SJCRH30 (cell line): Measurements from ENCODE around the gene PROB1. TPM values are rescaled to one million over a fixed set of nuclear protein-coding genes. Genes with fewer than 3 reads are reported as not detected.

Experiments used
- DNase-seq, 2 experiments: peaks; one replicate each; pipeline ENCODE4 v3.0.0-alpha.2; 2015 to 2020
- H3K27ac ChIP-seq: fragments of 250-450 bp; sonication (Bioruptor Pico); 2 replicates; pipeline ENCODE4 v1.5.1; 2020; ENCODE audit warnings: mild to moderate bottlenecking, moderate library complexity
- H3K27me3 ChIP-seq: fragments of 250-450 bp; sonication (Bioruptor Pico); 2 replicates; pipeline ENCODE4 v1.5.1; 2020; ENCODE audit warnings: mild to moderate bottlenecking, moderate library complexity
- H3K36me3 ChIP-seq: fragments of 250-450 bp; sonication (Bioruptor Pico); 2 replicates; pipeline ENCODE4 v1.5.1; 2020; ENCODE audit warnings: mild to moderate bottlenecking, moderate library complexity
- H3K4me1 ChIP-seq: fragments of 250-450 bp; sonication (Bioruptor Pico); 2 replicates; pipeline ENCODE4 v1.5.1; 2020; ENCODE audit warnings: mild to moderate bottlenecking, moderate library complexity
- H3K4me3 ChIP-seq: fragments of 250-450 bp; sonication (Bioruptor Pico); 2 replicates; pipeline ENCODE4 v1.5.1; 2020; ENCODE audit warnings: mild to moderate bottlenecking, moderate library complexity
- H3K9me3 ChIP-seq: fragments of 250-450 bp; sonication (Bioruptor Pico); replicated peaks from 2 replicates; pipeline ENCODE4 v1.5.1; 2020; ENCODE audit warnings: mild to moderate bottlenecking, moderate library complexity
- total RNA-seq: library from RNA; depleted of rRNA; stranded (reverse); fragments of >200 nt; shearing (Covaris generic); gene quantifications from 2 replicates; pipeline ENCODE4 v1.2.3, GENCODE V29; 2014

PROB1 gene
- total RNA-seq, 1 experiment from 2014 or later = 0.59 TPM

DNA sequence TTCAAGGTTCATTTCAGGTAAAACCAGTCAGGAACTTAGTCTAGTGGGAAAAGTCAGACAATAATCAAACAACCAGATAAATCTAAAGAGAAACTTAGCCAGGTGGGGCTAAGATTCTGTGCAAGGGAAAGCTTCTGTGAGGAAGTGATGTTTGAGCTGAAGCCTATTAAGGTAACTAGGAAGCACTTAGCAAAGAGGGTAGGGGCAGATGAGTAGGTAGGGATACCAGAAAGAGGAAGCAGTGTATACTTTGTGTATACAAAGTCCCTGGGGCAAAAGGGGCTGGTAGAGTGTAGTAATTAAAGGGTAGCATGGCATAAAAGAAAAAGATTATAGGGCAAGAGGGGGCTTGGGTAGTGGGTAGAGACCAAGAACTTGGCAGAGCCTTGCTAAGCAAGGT, 12.6 kb upstream of the PROB1 start:
- no peak overlapping the region for H3K27ac ChIP-seq
- no peaks in the 10 kb centered on the region for H3K4me1 ChIP-seq
- H3K27me3 ChIP-seq = no peaks in the 10 kb centered on the region
- H3K36me3 ChIP-seq = no peaks in the 10 kb centered on the region
- DNase-seq = no peak
- no peaks in the 10 kb centered on the region for H3K9me3 ChIP-seq
- no peak overlapping the region for H3K4me3 ChIP-seq

DNA sequence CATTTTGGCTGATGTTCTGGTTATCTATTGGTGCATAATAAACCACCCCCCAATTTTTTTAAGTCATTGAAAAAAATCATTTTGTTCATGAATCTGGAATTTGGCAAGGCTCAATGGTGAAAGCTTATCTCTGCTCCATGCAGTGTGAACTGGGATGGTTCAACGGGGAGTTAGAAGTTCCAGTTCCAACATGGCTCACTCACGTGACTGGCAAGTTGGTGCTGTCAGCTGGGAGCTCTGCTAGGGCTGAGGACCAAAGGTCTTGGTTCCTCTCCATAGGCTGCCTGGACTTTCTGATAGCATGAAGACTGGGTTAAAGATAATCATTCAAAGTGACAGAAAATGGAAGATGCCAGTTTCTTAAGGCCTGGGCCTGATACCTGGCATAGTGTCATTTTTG, 12.1 kb upstream of the PROB1 start:
- no peaks in the 10 kb centered on the region for H3K4me1 ChIP-seq
- no peak for DNase-seq

DNA sequence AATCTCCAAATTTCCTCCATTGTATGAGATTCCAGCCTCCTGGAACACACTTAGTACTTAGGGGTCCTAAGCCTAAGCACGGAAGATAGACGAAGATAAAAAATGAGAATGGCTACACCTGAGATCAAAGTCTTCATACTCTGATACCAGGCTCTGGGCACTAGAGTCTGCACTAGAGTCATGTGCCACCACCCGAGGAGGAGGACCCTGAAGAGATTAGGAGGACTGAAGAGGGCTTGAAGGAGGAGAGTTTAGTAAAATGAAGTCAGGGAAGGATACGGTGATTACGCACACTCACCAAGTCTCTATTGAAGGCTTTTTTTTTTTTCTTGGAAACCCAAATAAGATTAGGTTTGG, 9.6 kb upstream of the PROB1 start:
- H3K4me1 ChIP-seq = no peaks in the 10 kb centered on the region
- H3K27me3 ChIP-seq = no peaks in the 10 kb centered on the region
- H3K36me3 ChIP-seq = no peaks in the 10 kb centered on the region
- DNase-seq = no peak
- H3K4me3 ChIP-seq = peak overlapping the region; percentile 59
- H3K27ac ChIP-seq = peak overlapping the region; percentile 60
- no peaks in the 10 kb centered on the region for H3K9me3 ChIP-seq

More for the DNA sequence above, 12.1 kb upstream of the PROB1 start:
- Histone ChIP-seq H3K36me3 (no peaks in the 10 kb centered on the region), H3K4me3 (no peak overlapping the region), H3K27me3 (no peaks in the 10 kb centered on the region), H3K9me3 (no peaks in the 10 kb centered on the region), H3K27ac (no peak overlapping the region)

DNA sequence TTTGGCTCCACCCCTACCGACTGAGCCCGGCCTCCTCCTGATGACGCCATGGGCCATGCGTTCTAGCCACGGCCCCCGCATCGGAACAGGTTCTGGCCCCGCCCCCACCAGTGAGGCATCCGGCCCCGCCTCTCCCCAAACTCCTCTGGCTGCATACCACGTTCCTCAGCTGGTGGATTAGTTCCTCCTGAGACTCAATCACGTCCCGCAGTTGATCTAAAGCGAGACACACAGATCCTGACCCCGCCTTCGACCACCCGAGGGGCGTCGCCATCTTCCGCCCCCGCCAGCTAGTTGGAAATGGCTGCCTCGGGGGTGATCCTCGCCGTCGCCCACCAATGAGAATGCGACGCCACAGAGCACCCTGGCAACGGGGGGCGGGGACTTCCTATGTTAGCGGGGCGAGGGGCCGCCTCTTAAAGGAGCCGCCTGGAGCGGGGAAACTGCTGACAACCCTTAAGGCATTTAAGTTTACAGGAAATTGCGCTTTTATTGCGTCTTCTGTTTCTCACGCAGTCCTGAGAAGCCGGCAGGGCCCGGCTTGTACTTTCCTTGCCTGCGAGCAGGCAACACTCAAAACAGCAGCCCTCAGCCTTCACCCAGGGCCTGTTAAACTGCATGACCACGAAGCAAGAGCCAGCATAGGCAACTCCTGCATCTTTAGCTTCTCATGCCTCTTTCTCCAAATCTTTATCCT, 9.0 kb upstream of the PROB1 start, which contains the start of gene SPATA24:
Gene SPATA24, minus strand, starts transcription at position 303 of the 697 bp plus-strand sequence. Its CDS starts 29 bp downstream, at position 274.
- DNase-seq = peak; percentile 97 to 98
- H3K4me1 ChIP-seq = no peaks in the 10 kb centered on the region
- H3K4me3 ChIP-seq = peak within 1 kb of the TSS; percentile 59
- H3K36me3 ChIP-seq = no peaks in the 10 kb centered on the region
- H3K9me3 ChIP-seq = no peaks in the 10 kb centered on the region
- no peaks in the 10 kb centered on the region for H3K27me3 ChIP-seq
- peak within 1 kb of the TSS; percentile 60 for H3K27ac ChIP-seq

DNA sequence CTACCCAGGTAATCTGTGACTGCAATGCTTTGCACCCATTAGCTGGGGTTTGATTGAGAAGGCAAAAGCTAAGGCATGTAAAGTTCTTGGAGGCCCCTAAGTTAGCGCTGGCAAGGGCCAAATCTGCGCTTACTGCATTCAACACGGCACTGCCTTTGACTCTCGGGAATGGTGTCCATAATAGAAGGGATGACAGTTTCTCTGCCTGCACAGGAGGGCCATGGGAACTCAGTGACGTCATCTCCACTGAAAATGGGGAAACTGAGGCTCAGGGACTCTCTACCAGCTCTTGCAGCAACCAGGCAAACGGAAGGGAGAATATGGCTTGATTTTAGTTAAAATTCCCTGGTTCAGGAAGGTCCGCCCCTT, 8.5 kb upstream of the PROB1 start:
- peak overlapping the region; percentile 59 for H3K4me3 ChIP-seq
- peak overlapping the region; percentile 60 for H3K27ac ChIP-seq
- no peaks in the 10 kb centered on the region for H3K36me3 ChIP-seq
- H3K27me3 ChIP-seq = no peaks in the 10 kb centered on the region
- H3K4me1 ChIP-seq = no peaks in the 10 kb centered on the region
- H3K9me3 ChIP-seq = no peaks in the 10 kb centered on the region
- no peak for DNase-seq

DNA sequence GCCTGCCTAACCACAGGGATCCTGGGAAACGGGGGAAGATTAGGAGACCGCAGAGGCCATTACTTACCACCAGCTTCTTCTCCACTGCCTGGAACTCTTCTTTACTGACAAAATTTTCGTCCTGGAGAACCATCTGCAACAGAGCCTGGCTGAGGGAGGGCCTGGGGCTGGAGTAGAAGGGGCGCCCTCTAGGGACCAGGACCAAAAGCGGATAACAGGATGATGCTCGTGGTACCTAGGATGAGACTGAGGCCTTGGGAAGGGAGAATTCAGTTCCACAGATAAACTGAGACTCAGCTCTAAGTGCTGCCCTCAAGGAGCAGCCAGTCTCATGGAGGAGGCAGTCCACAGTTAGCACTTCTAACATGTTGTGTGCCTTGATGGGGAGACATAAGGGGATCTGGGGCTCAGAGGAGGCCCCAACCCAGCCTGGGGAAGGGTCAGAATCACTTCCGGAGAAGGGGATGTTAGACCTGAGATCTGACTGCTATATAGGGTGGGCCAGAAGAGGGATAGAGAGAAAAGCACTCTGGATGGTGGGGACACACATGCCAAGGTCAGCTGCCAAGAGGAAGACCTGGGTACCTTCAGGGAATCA, 7.8 kb upstream of the PROB1 start:
- H3K4me1 ChIP-seq = no peaks in the 10 kb centered on the region
- no peak overlapping the region for H3K4me3 ChIP-seq
- no peak overlapping the region for H3K27ac ChIP-seq
- H3K36me3 ChIP-seq = no peaks in the 10 kb centered on the region
- no peaks in the 10 kb centered on the region for H3K27me3 ChIP-seq
- no peaks in the 10 kb centered on the region for H3K9me3 ChIP-seq
- DNase-seq = peak; percentile 49 to 63

DNA sequence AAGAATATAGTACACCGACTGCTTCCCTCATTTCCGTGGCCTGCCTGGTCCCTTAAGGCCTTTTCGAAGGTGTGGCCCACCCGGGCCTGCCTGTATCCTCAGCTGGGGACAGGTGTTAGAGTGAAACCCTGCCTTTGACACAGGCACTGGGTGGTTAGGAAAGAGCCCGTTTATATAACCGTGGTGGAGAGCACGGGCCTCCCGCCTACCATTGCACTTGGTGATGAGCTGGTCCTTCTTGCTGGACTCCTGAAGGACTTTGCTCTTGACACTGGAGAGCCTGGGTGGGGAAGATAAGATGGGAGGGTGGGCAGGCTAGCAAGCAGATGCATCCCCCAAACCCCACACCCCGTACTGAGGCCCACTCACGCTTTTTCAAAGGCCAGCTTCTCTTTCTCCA, 6.6 kb upstream of the PROB1 start:
- Histone ChIP-seq H3K27ac (no peak overlapping the region), H3K36me3 (no peaks in the 10 kb centered on the region), H3K27me3 (no peaks in the 10 kb centered on the region), H3K4me3 (no peak overlapping the region), H3K9me3 (no peaks in the 10 kb centered on the region), H3K4me1 (no peaks in the 10 kb centered on the region)
- no peak for DNase-seq

DNA sequence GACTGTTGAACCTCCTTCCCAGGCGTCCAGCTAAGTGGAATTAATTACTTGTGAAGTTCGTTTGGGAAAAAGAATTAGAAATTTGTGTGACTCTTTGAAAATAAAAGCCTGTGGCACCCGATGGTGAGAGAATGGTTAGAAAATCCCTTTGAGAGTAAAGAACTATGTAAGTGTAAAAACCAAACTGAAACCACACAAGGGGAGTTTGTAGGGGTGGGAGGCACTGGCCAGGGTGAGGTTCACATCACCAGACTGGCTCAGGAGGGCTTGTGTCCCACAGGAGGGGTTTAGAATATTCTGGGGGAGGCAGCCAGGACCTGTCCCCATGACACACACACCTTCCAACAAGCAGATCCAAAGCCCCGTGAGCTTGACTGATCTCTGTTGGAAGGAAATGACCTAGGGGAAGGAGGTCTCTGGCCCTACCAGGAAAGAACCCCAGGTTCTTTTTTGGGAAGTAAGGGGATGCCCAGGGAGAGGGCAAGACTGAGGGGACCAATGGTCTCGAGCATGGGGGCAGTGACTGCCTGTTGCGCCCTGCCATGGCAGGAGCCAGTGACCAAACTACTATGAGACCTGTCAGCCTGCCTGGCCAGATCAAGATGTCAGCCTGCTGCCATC, 4.7 kb upstream of the PROB1 start:
- Histone ChIP-seq H3K4me3 (no peak overlapping the region), H3K4me1 (peaks cover 14% of the 10 kb centered on the region), H3K27ac (no peak overlapping the region), H3K27me3 (no peaks in the 10 kb centered on the region), H3K36me3 (no peaks in the 10 kb centered on the region), H3K9me3 (no peaks in the 10 kb centered on the region)
- no peak for DNase-seq

DNA sequence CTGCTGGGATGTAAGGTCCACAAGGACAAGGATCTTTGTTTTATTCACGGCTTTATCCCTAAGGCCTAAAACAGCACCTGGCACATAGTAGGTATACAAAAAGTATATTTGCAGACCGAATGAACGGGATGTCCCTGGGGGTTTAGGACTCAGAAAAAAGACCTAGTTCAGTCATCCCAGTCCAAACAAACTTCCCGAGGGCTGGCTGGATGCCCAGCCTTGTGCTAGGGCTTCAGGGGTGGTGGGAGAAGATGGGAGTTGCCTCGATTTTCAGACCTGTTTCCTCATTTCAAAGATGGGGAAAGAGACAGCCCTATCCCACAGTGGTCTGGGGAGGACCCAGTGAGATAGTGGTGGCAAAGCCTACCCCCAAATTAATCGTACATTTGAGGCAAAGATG, 3.0 kb upstream of the PROB1 start:
- Histone ChIP-seq H3K4me1 (peaks cover 14% of the 10 kb centered on the region), H3K27me3 (no peaks in the 10 kb centered on the region), H3K4me3 (no peak overlapping the region), H3K27ac (no peak overlapping the region), H3K9me3 (0 out of 2 replicates have a peak, but pooled peaks cover 3% of the 10 kb centered on the region), H3K36me3 (no peaks in the 10 kb centered on the region)
- peak in 1 of 2 experiments; percentile 56 for DNase-seq

DNA sequence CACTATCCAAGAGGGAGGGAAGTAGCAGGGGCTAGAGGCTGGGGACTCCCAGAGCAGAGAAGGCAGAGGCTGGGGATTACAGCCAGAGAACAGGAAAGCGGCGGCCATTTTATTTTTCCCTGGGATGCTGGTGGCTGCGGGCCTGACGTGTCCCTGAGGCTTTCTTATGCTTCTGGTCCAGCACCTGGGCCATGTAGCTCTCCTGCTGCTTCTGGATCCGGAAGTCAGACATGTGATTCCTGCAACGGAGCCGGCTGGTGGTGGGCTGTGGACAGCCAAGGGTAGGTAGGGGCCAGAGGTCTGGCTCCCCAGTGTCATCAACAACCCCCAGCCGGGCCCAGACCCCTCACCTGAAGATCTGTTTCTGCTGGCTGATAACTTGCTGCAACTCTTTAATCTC, 1.8 kb upstream of the PROB1 start:
- H3K9me3 ChIP-seq = 0 out of 2 replicates have a peak, but pooled peaks cover 3% of the 10 kb centered on the region
- H3K4me3 ChIP-seq = no peak overlapping the region
- peaks cover 14% of the 10 kb centered on the region for H3K4me1 ChIP-seq
- H3K36me3 ChIP-seq = no peaks in the 10 kb centered on the region
- no peak for DNase-seq
- no peaks in the 10 kb centered on the region for H3K27me3 ChIP-seq
- no peak overlapping the region for H3K27ac ChIP-seq

DNA sequence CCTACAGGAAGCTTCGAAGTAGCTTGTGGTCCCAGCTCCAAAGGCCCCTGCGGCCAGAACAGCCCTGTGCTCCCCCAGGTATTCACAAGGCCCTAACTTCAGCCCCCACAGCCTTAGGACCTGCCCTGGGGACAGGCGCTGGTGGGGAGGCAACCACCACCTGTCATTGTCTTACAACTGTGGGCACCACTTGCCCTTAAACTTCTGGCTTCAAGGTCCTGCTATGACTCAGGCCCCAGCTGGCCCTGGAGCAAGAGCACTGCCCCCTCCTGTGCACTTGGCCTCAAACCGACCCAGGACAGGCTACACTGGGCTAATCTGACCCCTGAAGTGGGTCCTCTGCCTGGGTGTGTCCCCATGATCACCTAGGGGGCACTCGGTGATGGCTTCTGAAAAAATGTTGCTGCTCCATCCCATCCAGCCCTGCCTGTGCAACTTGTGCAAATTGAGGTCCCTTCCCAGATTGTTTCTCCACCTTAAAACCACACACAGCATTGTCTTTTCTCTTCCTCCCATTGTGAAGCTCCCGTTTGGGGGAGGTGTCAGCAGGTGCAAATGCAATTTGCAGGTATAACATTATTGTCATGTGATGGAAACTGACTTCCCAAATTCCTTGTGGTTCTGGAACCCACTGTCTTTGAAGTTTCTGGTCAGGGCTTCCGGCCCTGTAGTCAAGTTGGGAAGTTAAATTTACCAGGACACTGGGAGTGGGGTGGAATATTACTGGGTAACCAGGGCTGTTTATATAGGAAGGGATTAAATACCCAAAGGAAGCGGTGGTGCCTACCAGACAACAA, 1.1 kb upstream of the PROB1 start:
- Histone ChIP-seq H3K9me3 (0 out of 2 replicates have a peak, but pooled peaks cover 3% of the 10 kb centered on the region), H3K36me3 (no peaks in the 10 kb centered on the region), H3K27ac (peak overlapping the region; percentile 37), H3K4me3 (no peak overlapping the region), H3K4me1 (peaks cover 14% of the 10 kb centered on the region), H3K27me3 (no peaks in the 10 kb centered on the region)
- DNase-seq = peak; percentile 81 to 84

DNA sequence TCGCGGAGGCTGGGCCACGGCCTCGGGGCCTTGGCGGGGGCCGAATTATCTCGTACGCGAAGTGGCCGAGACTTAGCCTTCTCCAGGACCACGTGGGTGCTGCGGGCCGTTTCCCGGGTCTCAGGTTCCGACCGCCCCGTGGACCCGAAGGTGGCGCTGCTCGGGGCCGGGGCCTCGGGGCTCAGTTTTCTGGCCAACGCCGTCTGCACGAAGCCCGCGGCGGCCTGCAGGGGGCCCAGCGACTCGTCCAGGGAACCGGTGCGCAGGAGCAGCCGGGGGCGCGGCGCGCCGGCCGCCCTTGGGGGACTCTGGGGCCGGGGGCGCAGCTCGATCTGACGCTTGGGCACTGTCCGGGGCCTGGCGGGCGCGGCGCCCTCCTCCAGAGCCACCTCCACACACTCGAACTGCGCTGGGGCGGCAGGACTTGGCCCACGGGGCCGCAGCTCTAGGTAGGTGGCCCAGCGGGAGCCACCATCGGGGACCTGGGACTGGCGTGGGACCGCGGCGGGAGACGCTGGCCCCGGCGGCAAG, 716 bp downstream of the PROB1 start:
- Histone ChIP-seq H3K36me3 (no peaks in the 10 kb centered on the region), H3K27me3 (no peaks in the 10 kb centered on the region), H3K4me1 (peaks cover 14% of the 10 kb centered on the region), H3K4me3 (no peak overlapping the region), H3K27ac (no peak overlapping the region), H3K9me3 (0 out of 2 replicates have a peak, but pooled peaks cover 3% of the 10 kb centered on the region)
- DNase-seq = no peak

DNA sequence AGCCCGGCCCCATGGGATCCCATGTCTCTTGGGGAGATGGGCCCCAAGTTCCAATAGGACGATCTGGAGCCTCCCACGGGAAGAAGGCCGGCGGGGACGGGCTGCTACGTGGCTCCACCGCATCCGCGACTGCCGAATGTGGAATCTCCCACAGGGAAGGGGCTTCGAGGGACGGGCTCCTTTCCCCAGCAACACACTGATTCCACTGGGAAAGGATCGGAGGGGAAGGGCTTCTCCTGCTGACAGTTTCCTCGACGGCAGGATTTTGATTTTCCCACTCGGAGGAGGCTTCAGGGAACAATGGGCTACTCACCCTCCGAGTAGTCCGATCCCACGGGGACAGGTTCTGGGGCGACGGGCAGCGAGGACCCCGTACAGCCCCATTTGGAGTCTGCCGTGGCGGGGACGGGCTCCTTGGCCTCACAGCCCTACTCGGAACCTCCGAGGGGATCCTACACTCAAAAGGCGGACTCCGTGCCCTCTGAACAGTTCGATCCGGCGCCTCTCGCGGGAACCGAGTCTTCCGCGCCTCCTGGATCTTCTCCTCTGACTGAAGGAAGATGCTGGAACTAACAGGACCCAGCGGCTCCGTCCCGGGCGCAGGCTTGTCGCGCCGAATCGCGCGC, 1.3 kb downstream of the PROB1 start:
- no peak overlapping the region for H3K27ac ChIP-seq
- H3K27me3 ChIP-seq = no peaks in the 10 kb centered on the region

More for the DNA sequence above, 1.3 kb downstream of the PROB1 start:
- DNase-seq = no peak
- Histone ChIP-seq H3K9me3 (0 out of 2 replicates have a peak, but pooled peaks cover 3% of the 10 kb centered on the region), H3K4me3 (no peak overlapping the region), H3K4me1 (peaks cover 14% of the 10 kb centered on the region), H3K36me3 (no peaks in the 10 kb centered on the region)
